ENCODE measurements around the gene COL4A2. TPM values are rescaled to one million over a fixed set of nuclear protein-coding genes. Genes with fewer than 3 reads are reported as not detected.

COL4A2 gene
- total and polyA plus RNA-seq, 7 experiments from 2014 or later, result 0.05 TPM; not detected in 6

DNA sequence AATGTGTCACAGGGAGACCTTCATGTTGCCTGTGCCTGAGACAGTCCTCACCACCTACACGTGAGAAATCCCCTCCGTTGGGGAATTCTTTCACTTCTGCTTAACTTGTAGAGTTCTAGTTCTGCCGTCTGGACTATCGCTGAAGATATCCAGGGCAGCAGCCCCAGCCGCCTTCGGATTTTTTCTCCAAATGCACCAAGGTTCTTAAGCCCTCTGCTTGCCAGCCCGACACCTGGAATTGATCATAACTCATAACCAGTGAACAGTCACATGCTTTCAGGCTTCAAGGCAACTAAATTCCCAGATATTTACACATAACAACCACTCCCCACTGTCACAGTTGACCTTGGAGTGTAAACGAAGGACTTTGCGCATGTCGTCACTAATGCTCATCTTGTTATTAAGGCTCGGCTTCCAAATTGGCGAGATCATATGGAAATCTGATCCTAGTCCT is 140.0 kb downstream of the COL4A2 start:
- H3K27me3 ChIP-seq (ENCODE audit: control insufficient read depth in 2 of 2, insufficient read depth in 2 of 2, low read length in 2 of 2), result no peaks in the 10 kb centered on the region
- Mint-ChIP-seq H3K4me3 (no peak overlapping the region), H3K4me1 (no peaks in the 10 kb centered on the region), H3K27ac (no peak overlapping the region), H3K36me3 (no peaks in the 10 kb centered on the region), H3K9me3 (no peaks in the 10 kb centered on the region), H3K27me3 (peaks cover 23 to 60% (median 48%) of the 10 kb centered on the region in 5 donors)
- ATAC-seq (no peak), DNase-seq (no peak)
- H3K4me3 ChIP-seq (ENCODE audit: low read length), result no peak overlapping the region
- no peaks in the 10 kb centered on the region for H3K4me1 ChIP-seq (ENCODE audit: control insufficient read depth in 2 of 2, insufficient read depth in 2 of 2, low read length in 2 of 2)
- ChIA-PET POLR2A (no interaction called here), CTCF (interaction anchor here (1.1 kb wide), 1 partner anchor 9 kb away, joined by 3 read pairs; no protein-coding TSS in a partner anchor)
- intact Hi-C loops (cut with micrococcal nuclease), result no loop called here
- H3K27ac ChIP-seq (ENCODE audit: low read depth, low read length), result no peak overlapping the region
- H3K36me3 ChIP-seq (ENCODE audit: control insufficient read depth in 2 of 3, insufficient read depth in 3 of 3, low read length in 3 of 3), result no peaks in the 10 kb centered on the region
- H3K9me3 ChIP-seq (ENCODE audit: control insufficient read depth in 2 of 3, low read length in 3 of 3), result no peaks in the 10 kb centered on the region

DNA sequence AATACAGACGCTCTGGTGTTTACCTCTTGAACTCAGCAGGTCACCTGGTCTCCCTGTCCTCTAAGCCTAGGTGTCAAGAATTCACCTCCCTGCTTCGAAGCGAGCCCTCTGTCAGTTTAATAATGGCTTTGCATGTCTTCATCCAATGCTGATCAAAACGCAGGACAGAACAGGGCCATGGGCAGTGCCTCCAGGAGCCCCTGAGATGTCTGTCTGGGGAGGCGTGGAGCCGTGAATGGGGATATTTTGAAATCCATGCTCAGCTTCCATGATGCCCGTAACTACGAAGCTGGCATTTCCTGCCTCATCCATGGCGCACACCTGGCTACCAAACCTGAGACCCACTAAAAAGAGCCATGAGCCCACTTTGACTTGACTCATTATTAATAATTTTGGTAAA is 140.7 kb downstream of the COL4A2 start:
- no peak overlapping the region for H3K27ac Mint-ChIP-seq
- Histone ChIP-seq H3K9me3 (ENCODE audit: control insufficient read depth in 2 of 3, low read length in 3 of 3) (no peaks in the 10 kb centered on the region), H3K4me1 (ENCODE audit: control insufficient read depth in 2 of 2, insufficient read depth in 2 of 2, low read length in 2 of 2) (no peaks in the 10 kb centered on the region), H3K4me3 (ENCODE audit: low read length) (no peak overlapping the region), H3K27me3 (ENCODE audit: control insufficient read depth in 2 of 2, insufficient read depth in 2 of 2, low read length in 2 of 2) (no peaks in the 10 kb centered on the region), H3K27ac (ENCODE audit: low read depth, low read length) (no peak overlapping the region), H3K36me3 (ENCODE audit: control insufficient read depth in 2 of 3, insufficient read depth in 3 of 3, low read length in 3 of 3) (no peaks in the 10 kb centered on the region)
- H3K4me3 Mint-ChIP-seq, result no peak overlapping the region
- DNase-seq, result no peak
- ChIA-PET CTCF (interaction anchor here (1.1 kb wide), 1 partner anchor 8 kb away, joined by 3 read pairs; no protein-coding TSS in a partner anchor), POLR2A (no interaction called here)
- no peaks in the 10 kb centered on the region for H3K9me3 Mint-ChIP-seq
- no peaks in the 10 kb centered on the region for H3K4me1 Mint-ChIP-seq
- H3K36me3 Mint-ChIP-seq, result no peaks in the 10 kb centered on the region
- intact Hi-C loops (cut with micrococcal nuclease), result no loop called here
- peaks cover 23 to 59% (median 48%) of the 10 kb centered on the region in 5 donors for H3K27me3 Mint-ChIP-seq
- no peak for ATAC-seq

- intact Hi-C loops (cut with micrococcal nuclease), result no loop called here
- POLR2A ChIA-PET, result no interaction called here
- Histone ChIP-seq H3K27ac (ENCODE audit: low read depth, low read length) (no peak overlapping the region), H3K9me3 (ENCODE audit: control insufficient read depth in 2 of 3, low read length in 3 of 3) (no peaks in the 10 kb centered on the region), H3K36me3 (ENCODE audit: control insufficient read depth in 2 of 3, insufficient read depth in 3 of 3, low read length in 3 of 3) (no peaks in the 10 kb centered on the region), H3K4me3 (ENCODE audit: low read length) (no peak overlapping the region), H3K4me1 (ENCODE audit: control insufficient read depth in 2 of 2, insufficient read depth in 2 of 2, low read length in 2 of 2) (no peaks in the 10 kb centered on the region), H3K27me3 (ENCODE audit: control insufficient read depth in 2 of 2, insufficient read depth in 2 of 2, low read length in 2 of 2) (no peaks in the 10 kb centered on the region)
- CTCF ChIA-PET, result no interaction called here
- Mint-ChIP-seq H3K27ac (no peak overlapping the region), H3K27me3 (peaks cover 23 to 55% (median 47%) of the 10 kb centered on the region in 5 donors), H3K4me3 (no peak overlapping the region), H3K4me1 (no peaks in the 10 kb centered on the region), H3K36me3 (no peaks in the 10 kb centered on the region), H3K9me3 (no peaks in the 10 kb centered on the region)
- no peak for ATAC-seq
- DNase-seq, result no peak
These were observed 141.1 kb downstream of the COL4A2 start for GRCh38 chr13:110448230-110448629.

DNA sequence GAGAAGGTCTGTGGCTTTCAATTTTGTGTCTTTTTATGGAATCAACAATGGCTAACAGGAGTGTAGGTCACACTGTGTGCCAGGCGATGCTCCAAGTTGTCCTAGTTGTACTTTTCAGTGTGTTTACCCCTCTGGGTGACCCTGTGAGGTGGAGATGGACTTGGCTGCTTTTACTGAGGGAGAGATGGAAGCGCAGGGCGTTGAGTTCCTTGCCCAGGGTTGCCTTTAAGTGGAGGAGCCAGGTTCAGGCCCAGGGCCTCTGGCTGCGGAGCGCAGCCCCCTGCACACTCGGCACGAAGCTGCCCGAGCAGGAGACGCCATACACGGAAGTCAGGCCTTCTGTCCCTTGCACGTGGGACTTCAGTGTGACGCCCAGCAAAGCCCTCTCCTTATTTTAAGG is 141.6 kb downstream of the COL4A2 start:
- Histone ChIP-seq H3K36me3 (ENCODE audit: control insufficient read depth in 2 of 3, insufficient read depth in 3 of 3, low read length in 3 of 3) (no peaks in the 10 kb centered on the region), H3K9me3 (ENCODE audit: control insufficient read depth in 2 of 3, low read length in 3 of 3) (no peaks in the 10 kb centered on the region), H3K4me1 (ENCODE audit: control insufficient read depth in 2 of 2, insufficient read depth in 2 of 2, low read length in 2 of 2) (no peaks in the 10 kb centered on the region), H3K27me3 (ENCODE audit: control insufficient read depth in 2 of 2, insufficient read depth in 2 of 2, low read length in 2 of 2) (no peaks in the 10 kb centered on the region), H3K4me3 (ENCODE audit: low read length) (no peak overlapping the region), H3K27ac (ENCODE audit: low read depth, low read length) (no peak overlapping the region)
- Mint-ChIP-seq H3K4me1 (no peaks in the 10 kb centered on the region), H3K9me3 (no peaks in the 10 kb centered on the region), H3K27me3 (peaks cover 26 to 51% (median 45%) of the 10 kb centered on the region in 5 donors), H3K36me3 (no peaks in the 10 kb centered on the region), H3K27ac (no peak overlapping the region), H3K4me3 (no peak overlapping the region)
- POLR2A ChIA-PET, result no interaction called here
- intact Hi-C loops (cut with micrococcal nuclease), result no loop called here
- CTCF ChIA-PET, result no interaction called here
- DNase-seq (no peak), ATAC-seq (no peak)

DNA sequence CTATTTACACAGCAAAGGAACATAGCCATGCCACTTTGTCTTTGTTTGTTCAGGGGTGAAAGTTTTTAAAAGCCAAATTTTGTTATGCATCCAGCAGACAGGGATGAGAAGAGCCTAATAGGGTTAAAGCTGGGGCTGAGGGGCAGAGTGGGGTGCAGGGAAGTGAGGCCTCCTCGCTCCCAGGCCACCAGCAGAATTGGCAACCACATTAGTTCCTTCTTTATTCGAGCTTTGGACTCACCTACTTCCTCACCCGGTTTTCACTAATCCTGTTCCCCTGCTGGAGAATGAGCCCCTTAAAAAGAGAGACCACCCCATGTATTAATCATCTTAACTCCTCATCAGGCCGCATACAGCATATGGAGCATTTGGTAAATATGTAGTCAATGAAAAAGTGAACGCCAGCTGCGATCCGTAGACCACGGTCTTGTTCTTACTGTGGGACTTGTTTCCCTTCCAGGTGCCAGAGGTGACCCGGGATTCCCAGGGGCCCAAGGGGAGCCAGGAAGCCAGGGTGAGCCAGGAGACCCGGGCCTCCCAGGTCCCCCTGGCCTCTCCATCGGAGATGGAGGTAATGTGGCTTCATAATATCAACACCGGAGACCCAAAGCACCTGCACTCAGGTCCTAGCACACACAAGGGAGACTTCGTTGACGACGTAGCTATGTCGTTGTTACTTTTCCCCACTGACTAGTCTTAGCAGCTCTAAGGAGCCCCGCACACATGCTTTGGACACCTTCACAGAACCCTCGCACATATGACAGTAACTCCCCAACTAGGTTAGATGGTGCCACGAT is 142.3 kb downstream of the COL4A2 start:
- POLR2A ChIA-PET, result no interaction called here
- Histone ChIP-seq H3K4me1 (ENCODE audit: control insufficient read depth in 2 of 2, insufficient read depth in 2 of 2, low read length in 2 of 2) (no peaks in the 10 kb centered on the region), H3K36me3 (ENCODE audit: control insufficient read depth in 2 of 3, insufficient read depth in 3 of 3, low read length in 3 of 3) (no peaks in the 10 kb centered on the region), H3K27me3 (ENCODE audit: control insufficient read depth in 2 of 2, insufficient read depth in 2 of 2, low read length in 2 of 2) (no peaks in the 10 kb centered on the region), H3K27ac (ENCODE audit: low read depth, low read length) (no peak overlapping the region), H3K4me3 (ENCODE audit: low read length) (no peak overlapping the region), H3K9me3 (ENCODE audit: control insufficient read depth in 2 of 3, low read length in 3 of 3) (no peaks in the 10 kb centered on the region)
- no peak for ATAC-seq
- Mint-ChIP-seq H3K4me1 (no peaks in the 10 kb centered on the region), H3K9me3 (no peaks in the 10 kb centered on the region), H3K27ac (no peak overlapping the region), H3K4me3 (no peak overlapping the region), H3K27me3 (peaks cover 19 to 44% (median 40%) of the 10 kb centered on the region in 5 donors), H3K36me3 (no peaks in the 10 kb centered on the region)
- intact Hi-C loops (cut with micrococcal nuclease), result loop anchor here (10.0 kb wide), 3 partner anchors 115 to 1995 kb away; partner anchors contain the start of genes NAXD (in 1 of the 2) and RAB20 (in 1 of the 2)
- no peak for DNase-seq
- CTCF ChIA-PET, result no interaction called here

DNA sequence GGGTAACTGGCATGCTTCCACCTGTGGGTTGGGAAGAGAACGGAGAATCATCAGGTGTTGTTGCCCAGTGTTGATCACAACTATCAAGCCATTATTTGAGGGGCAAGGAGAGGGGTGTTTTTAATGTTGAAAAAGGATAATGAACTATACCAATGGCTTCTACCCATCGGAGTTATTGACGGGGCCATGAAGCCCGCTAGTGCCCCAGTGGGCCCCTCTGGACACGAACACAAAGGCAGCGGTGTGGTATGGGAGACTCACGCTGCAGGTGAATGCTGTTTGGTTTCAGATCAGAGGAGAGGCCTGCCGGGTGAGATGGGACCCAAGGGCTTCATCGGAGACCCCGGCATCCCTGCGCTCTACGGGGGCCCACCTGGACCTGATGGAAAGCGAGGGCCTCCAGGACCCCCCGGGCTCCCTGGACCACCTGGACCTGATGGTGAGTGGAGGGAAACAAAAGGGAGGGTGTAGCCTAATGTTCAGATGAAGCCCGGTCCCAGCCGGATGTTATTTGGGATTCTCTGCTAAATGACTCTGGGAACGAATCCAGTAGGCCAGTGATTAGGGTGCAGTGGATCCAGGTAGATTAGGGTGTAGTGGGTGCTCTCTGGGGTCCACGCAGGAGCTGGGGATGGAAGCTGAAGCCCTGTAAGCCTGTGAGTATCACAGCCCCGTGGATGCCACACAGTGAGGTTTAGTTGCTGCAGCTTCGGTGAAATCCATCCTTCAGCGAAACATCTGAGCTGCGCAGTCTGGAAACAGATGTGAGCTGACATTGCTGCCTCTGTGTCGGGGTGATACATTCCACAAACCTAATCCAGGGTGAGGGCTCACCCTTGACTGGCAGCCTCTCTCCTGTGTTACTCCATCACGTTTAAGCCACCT is 143.2 kb downstream of the COL4A2 start:
- Mint-ChIP-seq H3K36me3 (no peaks in the 10 kb centered on the region), H3K4me1 (no peaks in the 10 kb centered on the region), H3K27ac (no peak overlapping the region), H3K27me3 (peaks cover 11 to 44% (median 37%) of the 10 kb centered on the region in 5 donors), H3K9me3 (no peaks in the 10 kb centered on the region), H3K4me3 (no peak overlapping the region)
- H3K9me3 ChIP-seq (ENCODE audit: control insufficient read depth in 2 of 3, low read length in 3 of 3), result no peaks in the 10 kb centered on the region
- POLR2A ChIA-PET, result no interaction called here
- CTCF ChIA-PET, result interaction anchor here (0.6 kb wide), 1 partner anchor 368 kb away, joined by 3 read pairs; no protein-coding TSS in a partner anchor
- no peaks in the 10 kb centered on the region for H3K27me3 ChIP-seq (ENCODE audit: control insufficient read depth in 2 of 2, insufficient read depth in 2 of 2, low read length in 2 of 2)
- H3K27ac ChIP-seq (ENCODE audit: low read depth, low read length), result no peak overlapping the region
- ATAC-seq (no peak), DNase-seq (no peak)
- no peaks in the 10 kb centered on the region for H3K4me1 ChIP-seq (ENCODE audit: control insufficient read depth in 2 of 2, insufficient read depth in 2 of 2, low read length in 2 of 2)
- intact Hi-C loops (cut with micrococcal nuclease), result loop anchor here (10.0 kb wide), 3 partner anchors 115 to 1995 kb away; partner anchors contain the start of genes NAXD (in 1 of the 2) and RAB20 (in 1 of the 2)
- H3K36me3 ChIP-seq (ENCODE audit: control insufficient read depth in 2 of 3, insufficient read depth in 3 of 3, low read length in 3 of 3), result no peaks in the 10 kb centered on the region
- H3K4me3 ChIP-seq (ENCODE audit: low read length), result no peak overlapping the region
